Measurements from ENCODE around the gene FIP1L1.
A peak's percentile ranks its signal among the peaks of the same experiment; 100 is the strongest.

FIP1L1 gene

GRCh38 chr4:53419208-53419607 is 41.8 kb downstream of the FIP1L1 start:
- H4K20me1 ChIP-seq (ENCODE audit: insufficient read depth, low read length): peaks cover 4% of the 10 kb centered on the region; the same call in 1 of the 2 replicates
- H3K9me3 ChIP-seq (ENCODE audit: insufficient read depth, low read length, severe bottlenecking): no peaks in the 10 kb centered on the region
- H2AFZ ChIP-seq (ENCODE audit: low read depth, low read length): no peak overlapping the region
- no peak overlapping the region for H3K4me3 ChIP-seq (ENCODE audit: low read depth in 1 of 2, low read length in 2 of 2)
- peaks cover 39% of the 10 kb centered on the region for H3K36me3 ChIP-seq (ENCODE audit: insufficient read depth, low read length)
- peaks cover 28% of the 10 kb centered on the region for H3K79me2 ChIP-seq (ENCODE audit: insufficient read depth, low read length)
- no peak overlapping the region for H3K4me2 ChIP-seq (ENCODE audit: insufficient read depth, low read length)
- no peak overlapping the region for H3K9ac ChIP-seq (ENCODE audit: low read depth, low read length)
- H3K27me3 ChIP-seq (ENCODE audit: insufficient read depth, low read length, poor library complexity): no peaks in the 10 kb centered on the region
- no peaks in the 10 kb centered on the region for H3K4me1 ChIP-seq (ENCODE audit: insufficient read depth, low read length)
- no peak overlapping the region for H3K27ac ChIP-seq (ENCODE audit: low read length)
- TF ChIP-seq CTCF (IDR thresholded peaks at IDR 0.05; ENCODE audit: borderline replicate concordance, extremely low read depth, low read length, poor library complexity, severe bottlenecking): no peak
- no peak for TF ChIP-seq EZH2 (IDR thresholded peaks at IDR 0.05; ENCODE audit: borderline replicate concordance, low read depth, low read length, severe bottlenecking)
- no peak for DNase-seq
- ATAC-seq (ENCODE audit: insufficient read depth, low read depth): peak; percentile 62; the same call in 2 of the 3 replicates

- Histone ChIP-seq H3K4me2 (ENCODE audit: insufficient read depth, low read length) (no peak overlapping the region), H3K79me2 (ENCODE audit: insufficient read depth, low read length) (peaks cover 13% of the 10 kb centered on the region; the same call in 1 of the 2 replicates), H3K4me3 (ENCODE audit: low read depth in 1 of 2, low read length in 2 of 2) (no peak overlapping the region), H3K9ac (ENCODE audit: low read depth, low read length) (no peak overlapping the region), H2AFZ (ENCODE audit: low read depth, low read length) (no peak overlapping the region), H3K4me1 (ENCODE audit: insufficient read depth, low read length) (no peaks in the 10 kb centered on the region), H4K20me1 (ENCODE audit: insufficient read depth, low read length) (peaks cover 4% of the 10 kb centered on the region; the same call in 1 of the 2 replicates), H3K27ac (ENCODE audit: low read length) (no peak overlapping the region), H3K36me3 (ENCODE audit: insufficient read depth, low read length) (peaks cover 29% of the 10 kb centered on the region; the same call in 1 of the 2 replicates), H3K9me3 (ENCODE audit: insufficient read depth, low read length, severe bottlenecking) (no peaks in the 10 kb centered on the region), H3K27me3 (ENCODE audit: insufficient read depth, low read length, poor library complexity) (no peaks in the 10 kb centered on the region)
- ATAC-seq (ENCODE audit: insufficient read depth, low read depth): no peak
- DNase-seq: no peak
- no peak for TF ChIP-seq EZH2 (IDR thresholded peaks at IDR 0.05; ENCODE audit: borderline replicate concordance, low read depth, low read length, severe bottlenecking)
- TF ChIP-seq CTCF (IDR thresholded peaks at IDR 0.05; ENCODE audit: borderline replicate concordance, extremely low read depth, low read length, poor library complexity, severe bottlenecking): no peak
Measured at GRCh38 chr4:53421791-53422190, 44.4 kb downstream of the FIP1L1 start.

- Histone ChIP-seq H2AFZ (ENCODE audit: low read depth, low read length) (no peak overlapping the region), H3K36me3 (ENCODE audit: insufficient read depth, low read length) (peaks cover 35% of the 10 kb centered on the region; the same call in 1 of the 2 replicates), H4K20me1 (ENCODE audit: insufficient read depth, low read length) (peaks cover 4% of the 10 kb centered on the region; the same call in 1 of the 2 replicates), H3K4me1 (ENCODE audit: insufficient read depth, low read length) (no peaks in the 10 kb centered on the region), H3K79me2 (ENCODE audit: insufficient read depth, low read length) (peaks cover 13% of the 10 kb centered on the region; the same call in 1 of the 2 replicates), H3K9ac (ENCODE audit: low read depth, low read length) (no peak overlapping the region), H3K27me3 (ENCODE audit: insufficient read depth, low read length, poor library complexity) (no peaks in the 10 kb centered on the region), H3K4me3 (ENCODE audit: low read depth in 1 of 2, low read length in 2 of 2) (no peak overlapping the region), H3K27ac (ENCODE audit: low read length) (no peak overlapping the region), H3K9me3 (ENCODE audit: insufficient read depth, low read length, severe bottlenecking) (no peaks in the 10 kb centered on the region), H3K4me2 (ENCODE audit: insufficient read depth, low read length) (no peak overlapping the region)
- DNase-seq: no peak
- ATAC-seq (ENCODE audit: insufficient read depth, low read depth): no peak
- TF ChIP-seq CTCF (IDR thresholded peaks at IDR 0.05; ENCODE audit: borderline replicate concordance, extremely low read depth, low read length, poor library complexity, severe bottlenecking): no peak
- TF ChIP-seq EZH2 (IDR thresholded peaks at IDR 0.05; ENCODE audit: borderline replicate concordance, low read depth, low read length, severe bottlenecking): no peak
Measured at GRCh38 chr4:53422367-53422766, 44.9 kb downstream of the FIP1L1 start.

Data from DND-41 (cell line).